Right lobe of liver (tissue), 6 donors: Measurements from ENCODE around the gene ZDHHC13. TPM values are rescaled to one million over a fixed set of nuclear protein-coding genes. Genes with fewer than 3 reads are reported as not detected.

ENCODE experiments used
- ATAC-seq, 4 donors: fragments of 200-7000 bp; cut with Tn5 transposase; one replicate each; pipeline ENCODE4 v1.9.1; 2020; ENCODE audit warnings: mild to moderate bottlenecking in 4 of 4, moderate library complexity in 4 of 4
- DNase-seq, 3 donors: peaks; one replicate each; pipeline ENCODE4 v3.0.0-alpha.2; 2020
- H3K27ac ChIP-seq, 3 donors: fragments of 200-600 bp; one replicate each; pipeline ENCODE4 v1.8.0; 2022
- H3K27me3 ChIP-seq, 2 donors: fragments of 200-600 bp; one replicate each; pipeline ENCODE4 v1.8.0; 2022
- H3K36me3 ChIP-seq, 4 donors: fragments of 200-600 bp; sonication (generic) in 1 of 4; one replicate each; pipeline versions ENCODE4 v1.5.1 to v1.8.0; 2017 to 2022; ENCODE audit warnings: control low read depth in 1 of 4
- H3K4me1 ChIP-seq, 4 donors: fragments of 200-600 bp; sonication (generic) in 1 of 4; one replicate each; pipeline versions ENCODE4 v1.5.1 to v1.8.0; 2017 to 2022; ENCODE audit warnings: control low read depth in 1 of 4
- H3K4me3 ChIP-seq, 3 donors: fragments of 200-600 bp; one replicate each; pipeline ENCODE4 v1.8.0; 2022
- H3K9me3 ChIP-seq, 4 donors: fragments of 200-600 bp; sonication (generic) in 1 of 4; one replicate each; pipeline versions ENCODE4 v1.5.1 to v1.8.0; 2017 to 2022; ENCODE audit warnings: control low read depth in 1 of 4
- CTCF ChIP-seq, 4 donors: fragments of 200-600 bp in 3 of 4; fragments of 450-650 bp in 1 of 4; IDR thresholded peaks; one replicate each; pipeline versions ENCODE4 v1.5.1 to v1.8.0; 2016 to 2022; ENCODE audit warnings: antibody characterized with exemption in 4 of 4, mild to moderate bottlenecking in 2 of 4
- POLR2A ChIP-seq: fragments of 450-650 bp; IDR thresholded peaks from one replicate; pipeline ENCODE4 v1.6.1; 2017; ENCODE audit warnings: antibody characterized with exemption, mild to moderate bottlenecking
- WGBS: methylation state at CpG from one replicate; pipeline ENCODE4 v1.1.6; 2018; ENCODE audit warnings: low coverage, low lambda C conversion rate; ENCODE audit not compliant: insufficient coverage; ENCODE audit errors: missing lambda C conversion rate; 5-methylcytosine and 5-hydroxymethylcytosine counted together
- intact Hi-C, 2 donors: fragments of 100-400 bp; cut with DNase I; formaldehyde crosslinking; loops; one replicate each; pipeline versions ENCODE4 v1.11.2 to v1.14.1; 2022
- total RNA-seq, 6 experiments: library from RNA; depleted of rRNA in 2 of 6; stranded (reverse); fragments of >200 nt in 2 of 6; fragmentation: NEBNext Ultra II Directional in 3 of 6; extraction: Animal tissue kit (Norgen Biotek cat#: 25700) in 3 of 6; gene quantifications; one replicate each; pipeline versions ENCODE4 v1.1.0 to v1.2.4, GENCODE V29; 2016 to 2023
- donor health status: DM: no; HTN: yes; CAD: no.
- donor health status: DM: no; HTN: no; CAD: no.
- donor health status: DM: no; HTN: no; CAD: no.
- donor health status: DM: no; HTN: yes; CAD: no.
- donor health status: DM: no; HTN: yes; CAD: no.

The ZDHHC13 gene
- total RNA-seq, 6 experiments from 2014 or later, result 0.73 to 4.2 (median 2.2) TPM

- 55% methylated on average over 2 of the region's 3 CpGs for WGBS
- DNase-seq (no peak), ATAC-seq (no peak)
- Histone ChIP-seq H3K4me1 (no peaks in the 10 kb centered on the region), H3K9me3 (no peaks in the 10 kb centered on the region), H3K36me3 (no peaks in the 10 kb centered on the region), H3K4me3 (no peak overlapping the region), H3K27me3 (no peaks in the 10 kb centered on the region), H3K27ac (no peak overlapping the region)
- no peak for TF ChIP-seq POLR2A
- TF ChIP-seq CTCF (IDR thresholded peaks at IDR 0.05), result no peak
- intact Hi-C loops, result no loop called here
Observed at GRCh38 chr11:19216709-19217374, 99.9 kb downstream of the ZDHHC13 start.

GRCh38 chr11:19218216-19218615, 101.2 kb downstream of the ZDHHC13 start:
- ATAC-seq, result no peak
- WGBS, result 47% methylated on average over 3 of the region's 3 CpGs
- Histone ChIP-seq H3K27ac (no peak overlapping the region), H3K9me3 (no peaks in the 10 kb centered on the region), H3K4me3 (no peak overlapping the region), H3K4me1 (no peaks in the 10 kb centered on the region), H3K27me3 (no peaks in the 10 kb centered on the region), H3K36me3 (no peaks in the 10 kb centered on the region)
- intact Hi-C loops, result no loop called here
- DNase-seq, result no peak
- TF ChIP-seq POLR2A (no peak), CTCF (IDR thresholded peaks at IDR 0.05) (no peak)

GRCh38 chr11:19218786-19219460, 102.0 kb downstream of the ZDHHC13 start:
- Histone ChIP-seq H3K9me3 (no peaks in the 10 kb centered on the region), H3K4me3 (no peak overlapping the region), H3K36me3 (no peaks in the 10 kb centered on the region), H3K27me3 (no peaks in the 10 kb centered on the region), H3K27ac (no peak overlapping the region), H3K4me1 (no peaks in the 10 kb centered on the region)
- no peak for ATAC-seq
- intact Hi-C loops, result no loop called here
- TF ChIP-seq CTCF (IDR thresholded peaks at IDR 0.05), result no peak
- no peak for TF ChIP-seq POLR2A
- no peak for DNase-seq
- WGBS, result 56% methylated on average over 6 of the region's 15 CpGs

GRCh38 chr11:19220903-19221724, 104.1 kb downstream of the ZDHHC13 start:
- WGBS, result 60% methylated on average over 2 of the region's 3 CpGs
- no peak overlapping the region for H3K4me3 ChIP-seq
- no peak for ATAC-seq
- H3K27ac ChIP-seq, result no peak overlapping the region
- no peaks in the 10 kb centered on the region for H3K9me3 ChIP-seq
- intact Hi-C loops, result no loop called here
- no peaks in the 10 kb centered on the region for H3K4me1 ChIP-seq
- H3K36me3 ChIP-seq, result no peaks in the 10 kb centered on the region
- H3K27me3 ChIP-seq, result no peaks in the 10 kb centered on the region
- no peak for DNase-seq
- TF ChIP-seq CTCF (IDR thresholded peaks at IDR 0.05) (no peak), POLR2A (no peak)
